ENCODE measurements around the gene AFF3. TPM values are rescaled to one million over a fixed set of nuclear protein-coding genes. Genes with fewer than 3 reads are reported as not detected.

The AFF3 gene
- total and polyA plus RNA-seq, 2 donors (not counting 1 experiment from before 2014, with no cell fraction given) = 0.50 to 2.5 TPM

DNA sequence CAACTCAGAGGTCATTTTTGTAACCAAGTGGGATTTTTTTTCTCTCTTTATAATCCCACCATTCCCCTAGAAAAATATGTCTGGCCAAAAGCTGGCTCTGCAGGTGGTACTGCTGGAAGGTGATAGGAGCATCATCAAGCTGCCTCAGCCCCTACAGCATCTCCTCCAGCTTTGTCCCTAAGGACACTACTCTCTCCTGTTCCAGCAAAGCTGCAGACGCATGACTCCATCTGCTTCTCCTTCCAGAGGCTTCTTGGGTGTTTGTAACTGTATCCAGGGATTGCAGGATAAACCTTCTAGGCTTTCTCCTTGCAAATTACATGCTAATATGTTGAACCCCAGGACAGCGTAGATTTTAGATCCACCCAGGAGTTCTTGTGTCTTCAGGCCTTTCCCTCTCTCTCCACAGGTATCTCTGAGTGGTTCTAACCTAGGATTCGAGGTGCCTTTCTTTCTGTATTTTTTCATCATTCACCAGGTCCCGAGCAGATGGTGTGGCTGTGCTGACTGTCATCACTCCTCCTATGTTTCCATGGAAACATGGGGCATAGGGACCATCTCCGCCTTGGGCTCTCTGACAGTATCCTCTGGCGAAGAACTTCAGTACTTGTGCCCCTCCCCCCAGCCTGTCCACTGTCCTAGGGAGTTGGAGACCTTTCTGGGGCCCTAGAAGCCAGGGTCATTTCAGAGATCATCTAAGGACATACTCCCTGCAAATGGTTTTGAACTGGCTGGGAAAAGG, 34.3 kb downstream of the AFF3 start:
- H3K36me3 ChIP-seq (ENCODE audit: control insufficient read depth, insufficient read depth, low read length) = no peaks in the 10 kb centered on the region
- H3K9ac ChIP-seq (ENCODE audit: insufficient read depth, low read length) = no peak overlapping the region
- H3K9me3 ChIP-seq (ENCODE audit: control insufficient read depth, insufficient read depth, low read depth, low read length) = no peaks in the 10 kb centered on the region
- H3K27ac ChIP-seq (ENCODE audit: insufficient read depth, low read length) = no peak overlapping the region
- no peak overlapping the region for H3K4me2 ChIP-seq (ENCODE audit: extremely low read depth, insufficient read depth, low read length)
- TF ChIP-seq EZH2 (IDR thresholded peaks at IDR 0.05; ENCODE audit: low read length, missing control alignments) = no peak
- TF ChIP-seq, protein P1, sequence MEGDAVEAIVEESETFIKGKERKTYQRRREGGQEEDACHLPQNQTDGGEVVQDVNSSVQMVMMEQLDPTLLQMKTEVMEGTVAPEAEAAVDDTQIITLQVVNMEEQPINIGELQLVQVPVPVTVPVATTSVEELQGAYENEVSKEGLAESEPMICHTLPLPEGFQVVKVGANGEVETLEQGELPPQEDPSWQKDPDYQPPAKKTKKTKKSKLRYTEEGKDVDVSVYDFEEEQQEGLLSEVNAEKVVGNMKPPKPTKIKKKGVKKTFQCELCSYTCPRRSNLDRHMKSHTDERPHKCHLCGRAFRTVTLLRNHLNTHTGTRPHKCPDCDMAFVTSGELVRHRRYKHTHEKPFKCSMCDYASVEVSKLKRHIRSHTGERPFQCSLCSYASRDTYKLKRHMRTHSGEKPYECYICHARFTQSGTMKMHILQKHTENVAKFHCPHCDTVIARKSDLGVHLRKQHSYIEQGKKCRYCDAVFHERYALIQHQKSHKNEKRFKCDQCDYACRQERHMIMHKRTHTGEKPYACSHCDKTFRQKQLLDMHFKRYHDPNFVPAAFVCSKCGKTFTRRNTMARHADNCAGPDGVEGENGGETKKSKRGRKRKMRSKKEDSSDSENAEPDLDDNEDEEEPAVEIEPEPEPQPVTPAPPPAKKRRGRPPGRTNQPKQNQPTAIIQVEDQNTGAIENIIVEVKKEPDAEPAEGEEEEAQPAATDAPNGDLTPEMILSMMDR (conservative IDR thresholded peaks at IDR 0.05 in 1 of 2, IDR thresholded peaks at IDR 0.05 in 1 of 2; ENCODE audit: low read depth in 1 of 2, low read length in 2 of 2) = no peak
- H3K4me3 ChIP-seq (replicated peaks in 1 of 4; ENCODE audit: control extremely low read depth in 1 of 4, insufficient read depth in 1 of 4, low read depth in 3 of 4, low read length in 4 of 4) = no peak overlapping the region
- no peak overlapping the region for H2AFZ ChIP-seq (ENCODE audit: low read length)
- no peaks in the 10 kb centered on the region for H3K79me2 ChIP-seq (ENCODE audit: control insufficient read depth, insufficient read depth, low read length)
- H4K20me1 ChIP-seq (ENCODE audit: control insufficient read depth, extremely low read depth, insufficient read depth, low read length) = no peaks in the 10 kb centered on the region
- DNase-seq (ENCODE audit: low read depth in 2 of 2) = no peak
- no peaks in the 10 kb centered on the region for H3K4me1 ChIP-seq (ENCODE audit: control insufficient read depth, extremely low read depth, insufficient read depth, low read length)
- H3K27me3 ChIP-seq (ENCODE audit: control insufficient read depth, insufficient read depth, low read length) = peaks cover 29% of the 10 kb centered on the region

DNA sequence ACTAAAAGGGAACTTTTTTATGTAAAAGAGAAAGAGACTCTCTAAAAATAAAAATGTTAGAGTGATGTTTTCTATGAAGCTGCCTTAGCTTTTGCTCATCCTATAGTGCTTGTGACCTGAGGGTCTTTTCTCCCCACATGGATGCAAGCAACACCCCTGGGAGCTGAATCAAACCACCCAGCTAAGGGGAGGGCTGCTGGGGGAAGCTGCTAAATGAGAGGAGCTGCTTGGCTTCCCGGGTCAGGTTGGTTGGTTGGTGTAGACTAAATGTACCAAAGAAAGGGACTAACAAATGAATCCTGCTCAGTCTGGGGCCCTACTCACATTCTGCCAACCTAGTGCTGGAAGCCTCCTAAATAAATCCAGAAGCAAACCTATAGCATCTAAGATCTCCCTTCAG, 35.0 kb downstream of the AFF3 start:
- TF ChIP-seq EZH2 (IDR thresholded peaks at IDR 0.05; ENCODE audit: low read length, missing control alignments) = peak; percentile 49
- TF ChIP-seq, protein P1 (conservative IDR thresholded peaks at IDR 0.05 in 1 of 2, IDR thresholded peaks at IDR 0.05 in 1 of 2; ENCODE audit: low read depth in 1 of 2, low read length in 2 of 2) = no peak
- H3K4me3 ChIP-seq (replicated peaks in 1 of 4; ENCODE audit: control extremely low read depth in 1 of 4, insufficient read depth in 1 of 4, low read depth in 3 of 4, low read length in 4 of 4) = no peak overlapping the region
- no peaks in the 10 kb centered on the region for H4K20me1 ChIP-seq (ENCODE audit: control insufficient read depth, extremely low read depth, insufficient read depth, low read length)
- no peaks in the 10 kb centered on the region for H3K79me2 ChIP-seq (ENCODE audit: control insufficient read depth, insufficient read depth, low read length)
- H3K36me3 ChIP-seq (ENCODE audit: control insufficient read depth, insufficient read depth, low read length) = no peaks in the 10 kb centered on the region
- H3K9ac ChIP-seq (ENCODE audit: insufficient read depth, low read length) = no peak overlapping the region
- no peak overlapping the region for H3K4me2 ChIP-seq (ENCODE audit: extremely low read depth, insufficient read depth, low read length)
- no peaks in the 10 kb centered on the region for H3K9me3 ChIP-seq (ENCODE audit: control insufficient read depth, insufficient read depth, low read depth, low read length)
- no peak overlapping the region for H3K27ac ChIP-seq (ENCODE audit: insufficient read depth, low read length)
- no peak for DNase-seq (ENCODE audit: low read depth in 2 of 2)
- no peak overlapping the region for H2AFZ ChIP-seq (ENCODE audit: low read length)
- peaks cover 29% of the 10 kb centered on the region for H3K27me3 ChIP-seq (ENCODE audit: control insufficient read depth, insufficient read depth, low read length)
- H3K4me1 ChIP-seq (ENCODE audit: control insufficient read depth, extremely low read depth, insufficient read depth, low read length) = no peaks in the 10 kb centered on the region

DNA sequence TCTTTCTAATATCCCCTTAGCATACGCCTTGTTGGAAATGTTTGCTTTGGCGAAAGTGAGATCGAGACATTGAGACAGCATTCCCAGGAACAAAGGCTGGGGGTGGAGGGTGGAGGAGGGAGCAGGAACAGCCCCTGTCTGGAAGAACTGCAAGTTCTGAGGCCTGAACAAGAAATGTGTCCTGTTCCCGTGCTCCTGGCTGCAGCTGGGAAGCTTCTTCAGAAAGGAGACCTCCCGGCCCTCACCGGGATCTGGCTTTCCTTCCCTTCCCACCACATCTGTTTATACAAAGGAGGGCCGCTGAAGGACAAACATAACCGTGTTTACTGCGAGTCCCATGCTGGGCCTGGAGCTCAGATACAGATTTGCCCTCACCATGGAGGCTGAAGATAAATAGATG, 35.9 kb downstream of the AFF3 start:
- Histone ChIP-seq H3K79me2 (ENCODE audit: control insufficient read depth, insufficient read depth, low read length) (no peaks in the 10 kb centered on the region), H3K4me2 (ENCODE audit: extremely low read depth, insufficient read depth, low read length) (no peak overlapping the region), H3K4me3 (replicated peaks in 1 of 4; ENCODE audit: control extremely low read depth in 1 of 4, insufficient read depth in 1 of 4, low read depth in 3 of 4, low read length in 4 of 4) (no peak overlapping the region), H3K27ac (ENCODE audit: insufficient read depth, low read length) (no peak overlapping the region), H2AFZ (ENCODE audit: low read length) (no peak overlapping the region), H3K4me1 (ENCODE audit: control insufficient read depth, extremely low read depth, insufficient read depth, low read length) (no peaks in the 10 kb centered on the region), H3K27me3 (ENCODE audit: control insufficient read depth, insufficient read depth, low read length) (peaks cover 29% of the 10 kb centered on the region), H3K9me3 (ENCODE audit: control insufficient read depth, insufficient read depth, low read depth, low read length) (no peaks in the 10 kb centered on the region), H3K9ac (ENCODE audit: insufficient read depth, low read length) (no peak overlapping the region), H3K36me3 (ENCODE audit: control insufficient read depth, insufficient read depth, low read length) (no peaks in the 10 kb centered on the region), H4K20me1 (ENCODE audit: control insufficient read depth, extremely low read depth, insufficient read depth, low read length) (no peaks in the 10 kb centered on the region)
- peak; percentile 29 to 43 for DNase-seq (ENCODE audit: low read depth in 2 of 2)
- TF ChIP-seq, protein P1 (conservative IDR thresholded peaks at IDR 0.05 in 1 of 2, IDR thresholded peaks at IDR 0.05 in 1 of 2; ENCODE audit: low read depth in 1 of 2, low read length in 2 of 2) = no peak
- TF ChIP-seq EZH2 (IDR thresholded peaks at IDR 0.05; ENCODE audit: low read length, missing control alignments) = no peak

All from fibroblast of lung (primary cell).